Muscle of back (tissue), 11 donors: ENCODE results near the gene CBX2. TPM values are rescaled to one million over a fixed set of nuclear protein-coding genes. Genes with fewer than 3 reads are reported as not detected.

Experiments
- DNase-seq, 3 donors: peaks; one replicate each; pipeline versions ENCODE4 v3.0.0 to v3.0.0-alpha.2; 2013
- polyA plus RNA-seq, 10 donors: library from polyadenylated mRNA; unstranded; fragments of 120-200 nt; gene quantifications; one replicate each; pipeline ENCODE4 v1.2.1, GENCODE V29; 2013; ENCODE audit not compliant: insufficient read length in 10 of 10

The CBX2 gene
- polyA plus RNA-seq, 10 donors = 7.6 to 15.9 (median 9.1) TPM

GRCh38 chr17:79810130-79811010 lies 32.4 kb downstream of the CBX2 start:
- DNase-seq = peak; percentile 71 to 84 (median 83)

GRCh38 chr17:79811011-79811867 lies 33.3 kb downstream of the CBX2 start:
- DNase-seq = peak in 1 of 3 donors; percentile 42

GRCh38 chr17:79811868-79812352 lies 34.0 kb downstream of the CBX2 start:
- no peak for DNase-seq

GRCh38 chr17:79812353-79813258 lies 34.7 kb downstream of the CBX2 start:
- peak in 1 of 3 donors; percentile 62 for DNase-seq

GRCh38 chr17:79813297-79814126 lies 35.6 kb downstream of the CBX2 start:
- no peak for DNase-seq

- no peak for DNase-seq
Observed at GRCh38 chr17:79814127-79814973, 36.4 kb downstream of the CBX2 start.

- peak in 1 of 3 donors; percentile 66 for DNase-seq
Observed at GRCh38 chr17:79814974-79815835, 37.3 kb downstream of the CBX2 start.

- no peak for DNase-seq
Observed at GRCh38 chr17:79815836-79816461, 38.0 kb downstream of the CBX2 start.

GRCh38 chr17:79818026-79818758 lies 40.2 kb downstream of the CBX2 start:
- no peak for DNase-seq

GRCh38 chr17:79819085-79819484 lies 41.1 kb downstream of the CBX2 start:
- no peak for DNase-seq

GRCh38 chr17:79819534-79820276 lies 41.8 kb downstream of the CBX2 start:
- DNase-seq = no peak

- DNase-seq = no peak
Observed at GRCh38 chr17:79820959-79821330, 43.0 kb downstream of the CBX2 start.

- no peak for DNase-seq
Observed at GRCh38 chr17:79821331-79822095, 43.6 kb downstream of the CBX2 start.

GRCh38 chr17:79822583-79823124 lies 44.7 kb downstream of the CBX2 start:
- DNase-seq = no peak

GRCh38 chr17:79824234-79824633 lies 46.3 kb downstream of the CBX2 start:
- DNase-seq = no peak
